Subcutaneous abdominal adipose tissue (tissue), 5 donors: ENCODE results near the gene EXOC7.

Experiments used
- H3K27ac ChIP-seq: one replicate; pipeline ENCODE4 v1.7.0; 2013; ENCODE audit warnings: low read depth, mild to moderate bottlenecking, inconsistent platforms, low read length, moderate library complexity
- H3K27me3 ChIP-seq, 5 donors: one replicate each; pipeline ENCODE4 v1.7.0; 2013; ENCODE audit warnings: low read length in 5 of 5, inconsistent platforms in 1 of 5; ENCODE audit not compliant: control insufficient read depth in 5 of 5, insufficient read depth in 4 of 5
- H3K36me3 ChIP-seq, 5 donors: one replicate each; pipeline ENCODE4 v1.7.0; 2013; ENCODE audit warnings: low read length in 5 of 5; ENCODE audit not compliant: control insufficient read depth in 5 of 5, insufficient read depth in 5 of 5
- H3K4me1 ChIP-seq, 5 donors: one replicate each; pipeline ENCODE4 v1.7.0; 2013; ENCODE audit warnings: low read length in 5 of 5, mild to moderate bottlenecking in 3 of 5, moderate library complexity in 1 of 5; ENCODE audit not compliant: control insufficient read depth in 5 of 5, insufficient read depth in 5 of 5
- H3K4me3 ChIP-seq, 5 donors: one replicate each; pipeline ENCODE4 v1.7.0; 2013; ENCODE audit warnings: low read length in 5 of 5, low read depth in 1 of 5
- H3K9ac ChIP-seq, 5 donors: one replicate each; pipeline ENCODE4 v1.7.0; 2013; ENCODE audit warnings: low read length in 5 of 5, mild to moderate bottlenecking in 4 of 5, moderate library complexity in 3 of 5
- H3K9me3 ChIP-seq, 5 donors: one replicate each; pipeline ENCODE4 v1.7.0; 2013; ENCODE audit warnings: low read length in 5 of 5; ENCODE audit not compliant: control insufficient read depth in 5 of 5
- donor health status: healthy.
- donor health status: healthy.
- donor health status: healthy.
- donor health status: healthy.
- donor health status: healthy.

The EXOC7 gene

DNA sequence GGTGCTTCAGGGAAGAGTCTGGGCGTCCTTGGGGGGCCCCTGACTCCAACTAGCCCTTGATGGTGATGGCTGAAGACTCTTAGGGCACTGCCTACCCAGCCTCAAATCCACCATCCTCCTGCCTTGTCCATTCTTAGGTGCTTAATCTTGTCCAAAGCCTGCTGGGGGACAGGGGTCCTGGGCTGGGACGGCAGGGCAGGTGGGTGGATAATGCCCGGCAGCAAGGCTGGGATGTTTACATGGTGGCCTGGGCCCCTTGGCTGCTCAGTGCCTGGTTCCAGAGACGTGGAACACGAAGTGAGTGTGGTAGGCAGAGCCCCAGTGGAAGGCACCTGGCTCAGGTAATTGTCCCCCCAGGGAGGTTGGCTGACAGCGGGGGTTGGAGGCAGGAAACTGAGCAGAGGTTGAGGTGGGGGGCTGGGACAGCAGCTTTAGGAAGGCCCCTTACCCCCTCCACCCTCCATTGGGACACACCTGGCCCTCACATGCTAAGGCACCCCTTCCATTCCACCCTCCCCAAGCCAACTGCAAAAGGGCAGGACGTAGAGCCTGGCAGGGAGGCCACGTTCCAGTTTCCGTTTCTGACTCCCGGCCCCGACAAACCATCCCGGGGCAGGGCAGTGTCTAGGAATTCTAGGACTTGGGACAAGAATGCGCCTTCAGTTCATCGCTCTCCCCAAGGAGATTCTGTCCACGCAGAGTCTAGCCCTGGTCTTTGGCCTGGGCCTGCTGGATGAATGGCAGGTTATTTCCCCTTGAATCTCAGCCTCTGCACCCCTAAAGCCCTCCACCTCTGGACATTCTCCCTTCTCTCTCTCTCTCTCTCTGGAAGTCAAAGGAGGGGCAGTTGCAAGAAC, 35.5 kb upstream of the EXOC7 start:
- H3K9ac ChIP-seq = no peak overlapping the region

DNA sequence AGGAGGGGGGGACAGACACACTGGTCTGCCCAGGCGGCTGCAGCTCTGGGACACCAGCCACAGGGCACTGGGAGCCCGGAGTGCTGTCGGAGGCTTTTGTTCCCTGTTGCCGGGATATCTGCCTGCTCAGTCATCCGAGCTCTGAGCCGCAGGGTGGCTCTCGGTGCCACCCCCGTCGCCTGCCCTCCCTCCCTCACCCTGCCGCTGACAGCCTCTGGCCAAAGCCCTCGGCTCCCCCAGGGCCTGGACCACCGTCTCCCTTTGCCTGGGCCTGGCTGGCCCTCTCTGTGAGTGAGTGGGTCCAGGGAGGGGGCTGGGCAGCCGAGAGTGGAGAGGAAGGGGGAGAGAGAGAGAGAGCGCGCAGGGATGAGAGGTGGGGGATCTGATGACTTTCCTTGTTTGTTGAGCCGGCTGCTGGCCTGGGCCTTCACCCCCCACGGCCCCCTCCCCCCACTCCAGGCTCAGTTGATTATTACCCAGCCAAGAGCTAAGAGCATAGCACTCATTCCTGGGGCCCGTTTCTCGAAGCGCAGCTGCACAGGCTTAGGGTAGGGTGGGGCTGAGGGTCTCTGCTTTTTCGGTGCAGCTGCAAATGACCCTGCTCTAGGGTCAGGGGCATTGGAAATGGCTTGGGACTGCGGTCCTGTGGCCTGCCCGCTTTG, 34.8 kb upstream of the EXOC7 start:
- H3K4me1 ChIP-seq = peaks cover 4 to 52% (median 41%) of the 10 kb centered on the region in 5 donors
- H3K27me3 ChIP-seq = peaks cover 33 to 60% (median 53%) of the 10 kb centered on the region in 5 donors
- no peak overlapping the region for H3K4me3 ChIP-seq
- no peak overlapping the region for H3K9ac ChIP-seq
- no peaks in the 10 kb centered on the region for H3K9me3 ChIP-seq
- no peak overlapping the region for H3K27ac ChIP-seq
- no peaks in the 10 kb centered on the region for H3K36me3 ChIP-seq

More for the DNA sequence above, 35.5 kb upstream of the EXOC7 start:
- Histone ChIP-seq H3K27ac (no peak overlapping the region), H3K4me3 (peak overlapping the region in 1 of 5 donors; percentile 46), H3K4me1 (peaks cover 2 to 54% (median 45%) of the 10 kb centered on the region in 5 donors), H3K36me3 (no peaks in the 10 kb centered on the region), H3K9me3 (no peaks in the 10 kb centered on the region), H3K27me3 (peaks cover 30 to 56% (median 51%) of the 10 kb centered on the region in 5 donors)

DNA sequence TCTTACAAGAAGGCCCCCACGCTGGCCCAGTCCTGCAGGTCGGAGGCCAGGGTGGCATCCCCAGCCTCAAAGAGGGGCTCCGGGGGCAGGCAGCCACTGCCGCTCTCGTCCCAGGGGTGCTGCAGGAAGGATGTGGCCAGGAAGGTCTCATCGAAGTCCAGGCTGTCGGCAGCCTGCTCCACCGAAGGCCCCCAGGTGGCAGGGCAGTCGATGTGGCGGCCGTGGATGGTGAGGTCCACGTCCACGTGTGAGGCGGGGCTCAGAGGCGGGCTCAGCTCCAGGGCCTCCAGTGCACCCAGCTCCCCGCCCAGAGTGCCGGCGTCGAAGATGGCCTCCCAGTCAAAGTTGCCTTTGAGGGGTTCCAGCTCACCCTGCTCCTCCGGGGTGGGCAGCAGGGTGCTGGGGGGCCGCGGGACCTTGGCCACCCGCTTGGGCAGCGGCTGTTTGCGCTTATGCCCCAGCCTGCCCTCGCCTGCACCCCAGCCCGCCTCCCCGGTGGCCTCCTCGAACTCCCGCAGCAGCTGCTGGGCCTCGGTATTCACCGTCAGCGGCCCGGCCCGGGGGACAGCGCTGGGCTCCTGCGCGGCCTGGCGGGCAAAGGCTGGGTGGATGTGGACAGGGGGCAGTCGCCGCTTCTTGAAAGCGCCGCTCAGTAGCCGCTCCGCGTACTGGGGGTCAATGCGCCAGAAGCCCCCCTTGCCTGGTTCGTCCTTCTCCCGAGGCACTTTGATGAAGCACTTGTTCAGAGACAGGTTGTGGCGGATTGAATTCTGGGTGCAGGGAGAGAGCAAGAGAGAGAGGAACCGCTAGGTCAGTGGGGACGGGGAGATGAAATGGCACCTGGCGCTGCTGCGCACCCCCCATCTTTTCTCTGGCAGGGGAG, 34.0 kb upstream of the EXOC7 start:
- no peak overlapping the region for H3K9ac ChIP-seq

DNA sequence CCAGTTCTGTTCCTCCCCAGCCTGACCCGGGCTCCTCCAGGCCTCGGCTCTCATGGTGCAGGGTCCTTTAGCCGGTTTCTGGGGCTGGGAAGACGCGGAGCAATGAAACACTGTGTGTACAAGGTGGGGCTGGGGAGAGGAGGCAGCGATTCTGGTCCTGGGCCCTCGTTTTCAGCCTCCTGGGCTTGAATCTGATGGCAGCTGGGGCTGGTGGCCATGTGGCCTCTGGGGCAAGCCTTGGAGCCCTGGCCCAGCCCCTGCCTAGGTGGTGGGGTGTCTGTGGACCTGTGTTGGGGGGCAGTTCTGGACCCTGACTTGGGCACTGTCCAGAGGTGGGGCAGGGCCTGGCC, 33.4 kb upstream of the EXOC7 start:
- peaks cover 39 to 69% (median 61%) of the 10 kb centered on the region in 5 donors for H3K27me3 ChIP-seq
- H3K9me3 ChIP-seq = no peaks in the 10 kb centered on the region
- H3K4me3 ChIP-seq = no peak overlapping the region
- no peaks in the 10 kb centered on the region for H3K36me3 ChIP-seq
- H3K9ac ChIP-seq = no peak overlapping the region
- H3K4me1 ChIP-seq = peaks cover 4 to 57% (median 46%) of the 10 kb centered on the region in 5 donors
- no peak overlapping the region for H3K27ac ChIP-seq

More for the DNA sequence above, 34.0 kb upstream of the EXOC7 start:
- H3K9me3 ChIP-seq = no peaks in the 10 kb centered on the region
- H3K27me3 ChIP-seq = peaks cover 35 to 67% (median 58%) of the 10 kb centered on the region in 5 donors
- no peaks in the 10 kb centered on the region for H3K36me3 ChIP-seq
- peaks cover 4 to 56% (median 46%) of the 10 kb centered on the region in 5 donors for H3K4me1 ChIP-seq
- H3K27ac ChIP-seq = no peak overlapping the region
- no peak overlapping the region for H3K4me3 ChIP-seq

DNA sequence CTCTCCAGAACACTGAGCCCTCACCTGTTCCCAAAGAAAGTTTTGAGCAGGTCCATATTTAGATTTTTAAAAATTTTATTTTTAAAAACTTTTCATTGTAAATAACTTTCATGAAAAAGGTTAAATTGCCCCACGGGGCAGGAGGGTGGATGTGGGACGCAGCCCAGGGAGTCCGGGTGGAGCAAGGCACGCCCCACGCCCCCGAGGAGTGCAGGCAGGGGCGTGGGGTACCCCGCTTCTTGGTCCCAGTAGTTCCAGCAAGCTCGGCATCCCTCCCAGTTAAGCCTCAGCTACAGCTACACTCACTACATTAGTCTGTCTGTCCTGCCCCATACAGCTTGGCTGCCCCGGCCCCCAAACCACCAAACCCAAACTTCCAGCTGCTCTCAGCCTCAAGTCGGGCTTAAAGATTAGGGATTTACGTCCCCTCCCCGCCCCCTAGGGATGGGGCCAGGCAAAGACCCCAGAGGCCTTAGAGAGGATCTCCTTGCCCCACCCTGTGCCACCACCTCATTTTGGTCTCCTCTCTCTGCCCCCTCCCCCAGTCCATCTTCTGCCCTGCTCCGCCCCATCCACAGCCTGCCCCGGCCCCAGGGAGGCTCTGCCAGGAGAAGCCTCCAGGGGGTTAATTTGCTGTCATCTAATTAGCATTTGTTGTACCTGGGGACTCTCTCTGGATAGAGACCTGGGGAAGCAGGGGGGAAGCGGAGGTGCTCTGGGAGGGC, 32.9 kb upstream of the EXOC7 start:
- Histone ChIP-seq H3K4me1 (peaks cover 4 to 57% (median 41%) of the 10 kb centered on the region in 5 donors), H3K27me3 (peaks cover 40 to 74% (median 66%) of the 10 kb centered on the region in 5 donors), H3K9ac (no peak overlapping the region), H3K36me3 (no peaks in the 10 kb centered on the region), H3K27ac (no peak overlapping the region), H3K9me3 (no peaks in the 10 kb centered on the region), H3K4me3 (no peak overlapping the region)

DNA sequence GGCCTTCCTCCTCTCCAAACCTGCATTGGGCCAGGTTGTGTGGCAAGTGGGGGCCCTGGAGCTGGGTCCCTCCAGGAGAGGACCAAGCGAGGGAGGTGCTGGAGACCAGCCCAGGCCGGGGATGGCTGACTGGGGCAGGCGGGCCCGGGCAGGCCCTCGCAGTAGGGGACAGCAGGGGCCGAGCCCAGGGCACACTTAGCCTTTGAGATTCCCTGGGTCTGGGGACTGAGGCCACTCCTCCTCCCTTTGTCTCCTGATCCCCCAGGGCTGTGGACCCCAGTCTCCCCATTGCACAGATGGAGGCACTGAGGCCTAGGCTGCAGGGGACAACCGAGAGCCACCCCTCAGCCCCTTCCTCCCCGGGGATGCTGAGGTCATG, 32.2 kb upstream of the EXOC7 start:
- peaks cover 40 to 80% (median 72%) of the 10 kb centered on the region in 5 donors for H3K27me3 ChIP-seq

DNA sequence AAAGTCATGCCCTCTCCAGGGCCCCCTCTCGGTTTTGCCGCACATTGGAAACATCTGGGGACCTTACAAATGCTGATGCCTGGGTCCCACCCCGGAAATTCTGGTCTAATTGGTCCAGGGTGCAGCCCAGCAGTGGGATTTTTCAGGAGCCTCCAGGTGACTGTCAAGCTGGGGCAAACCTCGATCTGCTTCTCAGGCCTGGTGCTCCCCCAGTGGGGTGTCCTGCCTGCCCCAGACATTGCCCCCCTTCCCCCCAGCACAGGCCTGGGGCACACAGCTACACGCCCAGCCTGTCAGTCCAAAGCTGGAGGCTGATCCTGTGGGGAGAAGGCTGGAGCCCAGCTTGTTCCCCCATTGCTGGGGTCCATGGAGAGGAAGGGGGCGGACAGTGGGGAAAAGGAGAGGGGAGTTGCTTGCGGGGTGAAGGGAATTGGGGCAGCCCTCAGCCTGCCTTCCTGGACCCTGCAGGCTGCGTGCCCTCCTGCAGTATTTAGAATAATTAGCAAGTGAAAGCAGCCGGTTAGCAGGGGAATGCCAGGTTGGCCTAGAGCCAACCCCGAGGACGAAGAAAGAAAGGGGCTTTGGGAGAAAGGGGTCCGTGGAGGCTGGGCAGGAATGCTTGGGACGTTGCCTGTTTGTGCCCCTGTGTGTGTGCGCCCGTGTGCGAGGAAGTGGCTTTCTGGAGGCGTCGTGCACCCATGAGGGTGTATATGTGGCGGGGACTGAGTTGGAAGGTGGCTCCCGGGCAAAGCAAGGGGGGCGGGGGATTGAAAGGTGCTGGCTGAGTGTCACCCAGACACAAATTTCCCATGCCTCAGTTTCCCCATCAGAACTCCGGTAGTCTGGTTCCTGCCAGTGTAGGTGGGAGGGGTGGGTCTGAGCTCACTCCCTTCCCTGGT, 31.6 kb upstream of the EXOC7 start:
- peaks cover 4 to 48% (median 34%) of the 10 kb centered on the region in 5 donors for H3K4me1 ChIP-seq
- H3K9ac ChIP-seq = no peak overlapping the region
- no peak overlapping the region for H3K27ac ChIP-seq
- no peaks in the 10 kb centered on the region for H3K36me3 ChIP-seq
- H3K27me3 ChIP-seq = peaks cover 36 to 78% (median 75%) of the 10 kb centered on the region in 5 donors
- H3K9me3 ChIP-seq = no peaks in the 10 kb centered on the region
- H3K4me3 ChIP-seq = no peak overlapping the region

More for the DNA sequence above, 32.2 kb upstream of the EXOC7 start:
- H3K4me3 ChIP-seq = no peak overlapping the region
- no peaks in the 10 kb centered on the region for H3K36me3 ChIP-seq
- H3K9ac ChIP-seq = no peak overlapping the region
- no peak overlapping the region for H3K27ac ChIP-seq
- no peaks in the 10 kb centered on the region for H3K9me3 ChIP-seq
- H3K4me1 ChIP-seq = peaks cover 4 to 54% (median 40%) of the 10 kb centered on the region in 5 donors

DNA sequence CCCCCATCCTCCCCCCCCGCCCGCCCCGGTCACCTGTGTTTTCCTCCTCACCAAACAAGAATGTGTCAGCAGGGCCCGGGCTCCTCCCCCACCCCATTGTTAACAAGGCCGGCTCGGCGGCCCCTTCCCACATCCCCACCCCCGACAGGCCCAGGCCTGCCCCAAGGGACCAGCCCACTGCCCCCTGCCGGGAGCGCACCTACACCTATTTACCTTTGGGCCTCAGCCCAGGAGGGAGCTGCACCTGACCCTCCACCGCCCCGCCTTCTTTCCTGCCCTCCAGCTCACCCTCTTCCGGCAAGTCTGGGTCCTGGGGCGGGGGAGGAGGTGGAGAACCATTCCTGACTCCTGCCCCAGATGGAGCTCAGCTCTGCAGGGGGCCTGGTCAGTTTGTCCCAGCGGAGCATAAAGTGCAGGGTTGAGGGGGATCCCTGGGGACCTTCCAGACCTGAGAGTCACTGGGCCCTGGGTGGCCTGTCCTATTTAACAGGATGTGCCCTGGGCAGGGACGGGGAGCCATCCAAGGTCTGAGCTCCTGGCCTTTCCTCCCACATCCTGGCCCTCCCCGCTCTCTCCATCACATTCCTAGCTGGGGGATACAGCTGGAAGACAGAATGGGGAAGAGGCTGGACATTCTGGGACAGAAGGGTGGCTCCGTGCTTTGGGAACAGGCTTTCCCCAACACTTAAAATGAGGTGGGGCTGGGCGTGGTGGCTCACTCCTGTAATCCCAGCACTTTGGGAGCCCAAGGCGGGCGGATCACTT, 29.2 kb upstream of the EXOC7 start:
- Histone ChIP-seq H3K27ac (no peak overlapping the region), H3K4me3 (no peak overlapping the region)

More for the DNA sequence above, 29.2 kb upstream of the EXOC7 start:
- H3K36me3 ChIP-seq = no peaks in the 10 kb centered on the region
- no peak overlapping the region for H3K9ac ChIP-seq
- peaks cover 2 to 33% (median 17%) of the 10 kb centered on the region in 5 donors for H3K4me1 ChIP-seq
- H3K27me3 ChIP-seq = peaks cover 25 to 56% (median 52%) of the 10 kb centered on the region in 5 donors
- no peaks in the 10 kb centered on the region for H3K9me3 ChIP-seq
